ENCODE results near the gene DIP2A.

DIP2A gene

GRCh38 chr21:46618738-46619379 is 160.2 kb downstream of the DIP2A start:
- DNase-seq (ENCODE audit: low spot score): no peak

Small RNA genes within 50 kb of the gene (small RNA-seq; reads per million reads assigned to genes)
- gene RNU6-396P: 0 reads per million in 2 experiments
